ENCODE results near the gene EPG5.

DNA sequence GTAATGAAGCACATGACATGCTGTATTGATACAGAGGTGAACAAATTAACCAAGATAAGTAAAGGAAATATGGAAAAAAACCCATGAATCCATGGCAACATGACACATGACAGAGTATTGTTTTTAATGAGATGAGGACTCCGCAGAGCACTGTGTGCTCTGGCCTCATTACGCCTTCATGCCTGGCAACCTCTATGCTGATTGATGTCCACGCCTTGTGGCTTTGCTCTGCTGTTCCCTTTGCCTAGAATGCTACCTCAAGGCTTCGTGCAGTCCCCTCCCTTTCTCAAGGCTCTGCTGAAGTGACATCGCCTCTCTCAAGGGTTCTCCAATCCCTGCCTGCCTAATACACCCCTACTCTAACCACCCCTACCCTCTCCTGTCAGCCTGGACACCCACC, 133.3 kb downstream of the EPG5 start:
- TF ChIP-seq, protein P1, sequence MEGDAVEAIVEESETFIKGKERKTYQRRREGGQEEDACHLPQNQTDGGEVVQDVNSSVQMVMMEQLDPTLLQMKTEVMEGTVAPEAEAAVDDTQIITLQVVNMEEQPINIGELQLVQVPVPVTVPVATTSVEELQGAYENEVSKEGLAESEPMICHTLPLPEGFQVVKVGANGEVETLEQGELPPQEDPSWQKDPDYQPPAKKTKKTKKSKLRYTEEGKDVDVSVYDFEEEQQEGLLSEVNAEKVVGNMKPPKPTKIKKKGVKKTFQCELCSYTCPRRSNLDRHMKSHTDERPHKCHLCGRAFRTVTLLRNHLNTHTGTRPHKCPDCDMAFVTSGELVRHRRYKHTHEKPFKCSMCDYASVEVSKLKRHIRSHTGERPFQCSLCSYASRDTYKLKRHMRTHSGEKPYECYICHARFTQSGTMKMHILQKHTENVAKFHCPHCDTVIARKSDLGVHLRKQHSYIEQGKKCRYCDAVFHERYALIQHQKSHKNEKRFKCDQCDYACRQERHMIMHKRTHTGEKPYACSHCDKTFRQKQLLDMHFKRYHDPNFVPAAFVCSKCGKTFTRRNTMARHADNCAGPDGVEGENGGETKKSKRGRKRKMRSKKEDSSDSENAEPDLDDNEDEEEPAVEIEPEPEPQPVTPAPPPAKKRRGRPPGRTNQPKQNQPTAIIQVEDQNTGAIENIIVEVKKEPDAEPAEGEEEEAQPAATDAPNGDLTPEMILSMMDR (conservative IDR thresholded peaks at IDR 0.05; ENCODE audit: low read depth, low read length): no peak
- no peak for TF ChIP-seq MXI1 (IDR thresholded peaks at IDR 0.05; ENCODE audit: borderline replicate concordance, low read depth, low read length)
- TF ChIP-seq, protein P2, sequence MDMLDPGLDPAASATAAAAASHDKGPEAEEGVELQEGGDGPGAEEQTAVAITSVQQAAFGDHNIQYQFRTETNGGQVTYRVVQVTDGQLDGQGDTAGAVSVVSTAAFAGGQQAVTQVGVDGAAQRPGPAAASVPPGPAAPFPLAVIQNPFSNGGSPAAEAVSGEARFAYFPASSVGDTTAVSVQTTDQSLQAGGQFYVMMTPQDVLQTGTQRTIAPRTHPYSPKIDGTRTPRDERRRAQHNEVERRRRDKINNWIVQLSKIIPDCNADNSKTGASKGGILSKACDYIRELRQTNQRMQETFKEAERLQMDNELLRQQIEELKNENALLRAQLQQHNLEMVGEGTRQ (IDR thresholded peaks at IDR 0.05; ENCODE audit: low read depth, low read length): no peak
- no peak for TF ChIP-seq POLR2A (IDR thresholded peaks at IDR 0.05; ENCODE audit: low read depth, low read length)
- TF ChIP-seq RFX5 (IDR thresholded peaks at IDR 0.05; ENCODE audit: low read depth, low read length): no peak
- no peak for TF ChIP-seq RAD21 (IDR thresholded peaks at IDR 0.05; ENCODE audit: low read length)
- TF ChIP-seq MAZ (IDR thresholded peaks at IDR 0.05; ENCODE audit: borderline replicate concordance, low read depth, low read length): no peak
- no peak for TF ChIP-seq CEBPB (IDR thresholded peaks at IDR 0.05; ENCODE audit: low read depth, low read length)
- TF ChIP-seq, protein P3, sequence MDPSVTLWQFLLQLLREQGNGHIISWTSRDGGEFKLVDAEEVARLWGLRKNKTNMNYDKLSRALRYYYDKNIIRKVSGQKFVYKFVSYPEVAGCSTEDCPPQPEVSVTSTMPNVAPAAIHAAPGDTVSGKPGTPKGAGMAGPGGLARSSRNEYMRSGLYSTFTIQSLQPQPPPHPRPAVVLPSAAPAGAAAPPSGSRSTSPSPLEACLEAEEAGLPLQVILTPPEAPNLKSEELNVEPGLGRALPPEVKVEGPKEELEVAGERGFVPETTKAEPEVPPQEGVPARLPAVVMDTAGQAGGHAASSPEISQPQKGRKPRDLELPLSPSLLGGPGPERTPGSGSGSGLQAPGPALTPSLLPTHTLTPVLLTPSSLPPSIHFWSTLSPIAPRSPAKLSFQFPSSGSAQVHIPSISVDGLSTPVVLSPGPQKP (IDR thresholded peaks at IDR 0.05; ENCODE audit: borderline replicate concordance, low read depth, low read length): no peak
- no peak for TF ChIP-seq SMC3 (IDR thresholded peaks at IDR 0.05; ENCODE audit: low read depth, low read length)
- TF ChIP-seq NFE2L2 (IDR thresholded peaks at IDR 0.05; ENCODE audit: low read depth, low read length): no peak
- TF ChIP-seq MAFK (IDR thresholded peaks at IDR 0.05; ENCODE audit: low read depth, low read length): no peak
- TF ChIP-seq BHLHE40 (IDR thresholded peaks at IDR 0.05; ENCODE audit: low read depth, low read length): no peak

All from IMR-90 (cell line).